Breast epithelium (tissue), 3 donors: Measurements from ENCODE around the gene GPR108.
A peak's percentile ranks its signal among the peaks of the same experiment; 100 is the strongest.

ENCODE experiments used
- CTCF ChIP-seq, 3 donors: fragments of 450-650 bp; IDR thresholded peaks; one replicate each; pipeline ENCODE4 v1.5.1; 2016 to 2017; ENCODE audit warnings: antibody characterized with exemption in 3 of 3, mild to moderate bottlenecking in 3 of 3, moderate library complexity in 3 of 3
- POLR2A ChIP-seq: fragments of 450-650 bp; IDR thresholded peaks from one replicate; pipeline ENCODE4 v1.6.1; 2016; ENCODE audit warnings: antibody characterized with exemption, mild to moderate bottlenecking, moderate library complexity
- POLR2AphosphoS5 ChIP-seq, 3 donors: sonication (generic); formaldehyde crosslinking; IDR thresholded peaks; one replicate each; pipeline ENCODE4 v1.6.1; 2017; ENCODE audit warnings: antibody characterized with exemption in 3 of 3

- peak; percentile 20 to 74 (median 49) for TF ChIP-seq POLR2AphosphoS5 (IDR thresholded peaks at IDR 0.05)
- no peak for TF ChIP-seq CTCF (IDR thresholded peaks at IDR 0.05)
- TF ChIP-seq POLR2A, result no peak
Measured at GRCh38 chr19:6723108-6723618, 14.2 kb downstream of the GPR108 start.
